Mammary epithelial cell (primary cell): Measurements from ENCODE around the gene FAT1.

Experiments used
- CTCF ChIP-seq, 2 donors: IDR thresholded peaks in 1 of 2; conservative IDR thresholded peaks in 1 of 2; 2 replicates each; pipeline ENCODE4 v1.5.1; 2011 to 2012; ENCODE audit warnings: inconsistent platforms in 2 of 2, low read length in 2 of 2, mild to moderate bottlenecking in 2 of 2, control low read depth in 1 of 2, low read depth in 1 of 2; ENCODE audit not compliant: insufficient read depth in 1 of 2; ENCODE audit errors: extremely low read depth in 1 of 2
- EZH2 ChIP-seq: IDR thresholded peaks from 2 replicates; pipeline ENCODE4 v1.6.1; 2012; ENCODE audit warnings: low read length, inconsistent platforms, borderline replicate concordance

DNA sequence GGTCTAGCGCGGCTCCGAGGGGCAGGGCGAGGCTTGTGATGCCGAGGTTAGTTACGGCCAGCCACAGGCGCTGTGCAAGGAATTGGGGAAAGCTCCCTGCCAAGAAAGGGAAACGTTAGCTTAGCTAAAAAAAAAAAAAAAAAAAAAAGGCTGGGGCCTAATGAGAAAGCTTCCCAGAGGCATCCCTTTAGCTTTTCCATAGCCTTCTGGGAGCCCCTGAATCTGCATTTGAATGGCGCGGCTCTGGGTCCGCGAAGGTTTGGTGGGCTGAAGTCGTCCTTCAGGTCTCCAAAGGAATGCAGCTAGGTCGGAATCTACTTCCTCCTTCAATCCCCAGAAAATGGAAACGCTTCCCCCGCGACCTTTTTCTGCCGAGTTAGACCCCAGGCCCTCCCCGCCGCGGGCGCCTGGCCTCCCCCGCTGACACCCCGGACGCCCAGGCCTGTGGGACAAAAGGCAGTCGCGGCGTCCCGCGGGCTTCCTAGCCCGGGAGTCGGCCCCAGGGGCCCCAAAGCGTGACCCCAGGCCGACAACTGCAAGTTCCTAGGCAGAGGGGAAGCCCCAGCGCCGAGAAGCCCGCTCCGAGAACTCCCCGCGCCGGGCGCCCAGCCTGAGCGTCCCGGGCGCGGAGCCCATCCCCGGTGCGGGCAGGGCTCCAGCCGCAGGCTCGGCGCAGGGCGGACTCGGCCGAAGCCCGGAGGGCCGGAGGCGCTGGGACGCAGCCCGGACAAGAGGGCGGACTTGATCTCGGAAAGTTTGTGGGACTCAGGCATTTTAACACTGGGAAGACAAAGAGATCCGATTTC lies 605 bp upstream of the FAT1 start:
- TF ChIP-seq CTCF (conservative IDR thresholded peaks at IDR 0.05 in 1 of 2, IDR thresholded peaks at IDR 0.05 in 1 of 2; ENCODE audit: extremely low read depth in 1 of 2, insufficient read depth in 1 of 2, low read depth in 1 of 2, low read length in 2 of 2) (no peak), EZH2 (no peak)
